IPS-18c (cell line): Measurements from ENCODE around the gene TMEM214.
A peak's percentile ranks its signal among the peaks of the same experiment; 100 is the strongest.

ENCODE experiments used
- H3K4me3 ChIP-seq: 2 replicates; pipeline ENCODE4 v1.7.0; 2013; ENCODE audit warnings: low read depth, mild to moderate bottlenecking, low read length, moderate library complexity; ENCODE audit not compliant: insufficient read depth
- H3K9me3 ChIP-seq: one replicate; pipeline ENCODE4 v1.6.1; 2013; ENCODE audit warnings: mild to moderate bottlenecking, low read length, moderate library complexity; ENCODE audit not compliant: control insufficient read depth, insufficient read depth

Gene TMEM214, protein sequence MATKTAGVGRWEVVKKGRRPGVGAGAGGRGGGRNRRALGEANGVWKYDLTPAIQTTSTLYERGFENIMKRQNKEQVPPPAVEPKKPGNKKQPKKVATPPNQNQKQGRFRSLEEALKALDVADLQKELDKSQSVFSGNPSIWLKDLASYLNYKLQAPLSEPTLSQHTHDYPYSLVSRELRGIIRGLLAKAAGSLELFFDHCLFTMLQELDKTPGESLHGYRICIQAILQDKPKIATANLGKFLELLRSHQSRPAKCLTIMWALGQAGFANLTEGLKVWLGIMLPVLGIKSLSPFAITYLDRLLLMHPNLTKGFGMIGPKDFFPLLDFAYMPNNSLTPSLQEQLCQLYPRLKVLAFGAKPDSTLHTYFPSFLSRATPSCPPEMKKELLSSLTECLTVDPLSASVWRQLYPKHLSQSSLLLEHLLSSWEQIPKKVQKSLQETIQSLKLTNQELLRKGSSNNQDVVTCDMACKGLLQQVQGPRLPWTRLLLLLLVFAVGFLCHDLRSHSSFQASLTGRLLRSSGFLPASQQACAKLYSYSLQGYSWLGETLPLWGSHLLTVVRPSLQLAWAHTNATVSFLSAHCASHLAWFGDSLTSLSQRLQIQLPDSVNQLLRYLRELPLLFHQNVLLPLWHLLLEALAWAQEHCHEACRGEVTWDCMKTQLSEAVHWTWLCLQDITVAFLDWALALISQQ

GRCh38 chr2:27032495-27033252 lies at the start of gene TMEM214:
TSS of gene TMEM214 (plus strand) at chr2:27032965. CDS start at chr2:27033016, 51 bp downstream.
- Histone ChIP-seq H3K4me3 (peak within 1 kb of the TSS; percentile 93), H3K9me3 (no peaks in the 10 kb centered on the region)

- Histone ChIP-seq H3K4me3 (no peak overlapping the region), H3K9me3 (no peaks in the 10 kb centered on the region)
These were observed 49.0 kb upstream of the TMEM214 start for GRCh38 chr2:26983746-26984145.

GRCh38 chr2:26985807-26986206 lies 47.0 kb upstream of the TMEM214 start:
- Histone ChIP-seq H3K4me3 (no peak overlapping the region), H3K9me3 (no peaks in the 10 kb centered on the region)

- H3K4me3 ChIP-seq, result no peak overlapping the region
- no peaks in the 10 kb centered on the region for H3K9me3 ChIP-seq
These were observed 46.2 kb upstream of the TMEM214 start for GRCh38 chr2:26986576-26986975.

DNA sequence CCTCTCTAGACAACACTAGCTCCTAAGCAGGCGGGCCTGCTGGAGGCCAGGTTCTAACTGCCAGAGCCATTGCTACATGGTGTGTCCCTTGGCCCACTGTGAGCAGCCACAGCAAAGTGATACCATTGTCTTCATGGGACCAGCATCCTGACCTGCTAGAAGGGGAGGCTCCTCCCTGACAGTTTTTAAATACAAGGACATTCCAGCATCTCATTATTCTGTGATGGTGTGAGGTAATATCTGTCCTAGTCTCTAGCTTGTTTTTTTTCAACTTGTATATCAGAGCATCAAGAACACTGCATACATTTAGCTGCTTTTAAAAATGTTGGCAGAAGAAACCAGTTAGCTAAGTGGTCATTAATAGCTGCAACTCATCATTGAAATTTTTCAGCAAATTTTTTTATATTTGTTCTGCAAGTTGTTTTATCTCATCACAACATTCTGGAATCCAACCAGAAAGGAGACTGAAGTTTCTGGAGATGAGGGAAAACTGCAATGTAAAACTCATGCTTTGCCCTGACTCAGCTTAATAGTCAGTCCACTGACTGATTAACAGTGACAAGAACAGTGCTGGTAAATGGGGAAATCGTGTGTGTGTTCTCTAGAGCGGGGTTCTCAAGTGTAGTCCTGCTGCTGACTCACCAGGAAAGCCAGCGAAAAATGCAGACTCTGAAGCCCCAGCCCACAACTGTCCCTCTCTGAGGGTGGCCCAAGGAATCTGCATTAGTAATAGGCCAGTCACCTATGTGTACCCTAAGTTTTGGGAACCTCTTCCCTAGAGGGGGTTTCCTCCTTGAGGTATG lies 44.5 kb upstream of the TMEM214 start:
- no peak overlapping the region for H3K4me3 ChIP-seq
- H3K9me3 ChIP-seq, result no peaks in the 10 kb centered on the region

- Histone ChIP-seq H3K9me3 (no peaks in the 10 kb centered on the region), H3K4me3 (no peak overlapping the region)
These were observed 43.6 kb upstream of the TMEM214 start for GRCh38 chr2:26989156-26989555.

- Histone ChIP-seq H3K9me3 (no peaks in the 10 kb centered on the region), H3K4me3 (no peak overlapping the region)
These were observed 41.0 kb upstream of the TMEM214 start for GRCh38 chr2:26991717-26992116.

GRCh38 chr2:26993768-26994167 lies 39.0 kb upstream of the TMEM214 start:
- Histone ChIP-seq H3K4me3 (no peak overlapping the region), H3K9me3 (no peaks in the 10 kb centered on the region)

DNA sequence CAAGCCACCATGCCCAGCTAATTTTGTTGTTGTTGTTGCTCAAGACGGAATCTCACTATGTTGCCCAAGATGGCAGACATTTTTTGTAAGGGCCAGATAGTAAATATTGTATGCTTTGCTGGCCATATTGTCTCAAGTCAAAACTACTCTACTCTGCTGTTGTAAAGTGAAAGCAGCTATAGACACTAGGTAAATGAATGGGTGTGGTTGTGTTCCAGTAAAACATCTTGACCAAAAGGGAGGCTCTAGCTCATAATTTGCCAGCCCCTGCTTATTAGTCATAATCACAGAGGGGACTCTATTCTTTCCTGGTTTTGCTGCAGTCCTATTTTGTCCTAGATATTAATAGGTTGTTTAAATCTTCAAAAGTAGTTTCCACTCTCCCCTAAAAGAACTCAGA lies 37.8 kb upstream of the TMEM214 start:
- no peaks in the 10 kb centered on the region for H3K9me3 ChIP-seq
- H3K4me3 ChIP-seq, result no peak overlapping the region

DNA sequence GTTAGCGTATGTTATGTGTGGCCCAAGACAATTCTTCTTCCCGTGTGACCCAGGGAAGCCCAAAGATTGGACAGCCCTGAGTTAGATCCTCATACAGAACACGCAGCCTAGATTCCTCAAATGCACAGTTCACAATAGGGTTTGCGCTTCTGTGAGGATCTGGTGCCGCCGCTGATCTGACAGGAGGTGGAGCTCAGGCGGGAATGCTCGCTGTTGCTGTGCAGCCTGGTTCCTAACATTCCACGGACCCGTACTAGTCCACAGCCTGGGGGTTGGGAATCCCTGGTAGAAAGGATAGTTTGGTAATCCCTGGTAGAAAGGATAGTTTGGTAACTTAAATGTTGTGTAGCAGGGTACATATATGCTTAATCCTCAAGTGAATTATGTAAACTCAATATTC lies 35.4 kb upstream of the TMEM214 start:
- no peak overlapping the region for H3K4me3 ChIP-seq
- H3K9me3 ChIP-seq, result no peaks in the 10 kb centered on the region

- no peak overlapping the region for H3K4me3 ChIP-seq
- H3K9me3 ChIP-seq, result no peaks in the 10 kb centered on the region
These were observed 34.4 kb upstream of the TMEM214 start for GRCh38 chr2:26998323-26998722.

- Histone ChIP-seq H3K4me3 (no peak overlapping the region), H3K9me3 (no peaks in the 10 kb centered on the region)
These were observed 32.5 kb upstream of the TMEM214 start for GRCh38 chr2:27000228-27000627.

GRCh38 chr2:27000995-27001394 lies 31.8 kb upstream of the TMEM214 start:
- H3K9me3 ChIP-seq, result no peaks in the 10 kb centered on the region
- H3K4me3 ChIP-seq, result no peak overlapping the region

GRCh38 chr2:27001950-27002349 lies 30.8 kb upstream of the TMEM214 start:
- no peak overlapping the region for H3K4me3 ChIP-seq
- no peaks in the 10 kb centered on the region for H3K9me3 ChIP-seq

DNA sequence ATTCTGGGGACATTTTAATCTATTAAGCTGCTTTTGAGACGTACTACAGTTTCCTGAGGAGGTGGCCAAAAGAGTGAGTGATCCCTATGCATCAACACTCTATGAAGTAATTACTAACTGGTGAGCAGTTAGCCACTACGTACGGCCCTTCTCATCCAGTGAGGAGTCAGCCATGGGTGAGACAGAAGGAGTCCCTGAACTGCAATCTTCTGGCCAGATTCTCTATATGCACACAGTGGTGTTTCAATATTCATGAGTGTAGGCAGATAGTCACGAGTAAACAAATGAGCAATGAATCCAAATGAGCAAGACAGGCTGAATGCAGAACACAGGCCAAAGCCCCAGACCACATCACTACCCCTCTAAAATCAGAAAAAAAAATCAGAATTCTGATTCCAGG lies 29.8 kb upstream of the TMEM214 start:
- Histone ChIP-seq H3K4me3 (no peak overlapping the region), H3K9me3 (no peaks in the 10 kb centered on the region)

DNA sequence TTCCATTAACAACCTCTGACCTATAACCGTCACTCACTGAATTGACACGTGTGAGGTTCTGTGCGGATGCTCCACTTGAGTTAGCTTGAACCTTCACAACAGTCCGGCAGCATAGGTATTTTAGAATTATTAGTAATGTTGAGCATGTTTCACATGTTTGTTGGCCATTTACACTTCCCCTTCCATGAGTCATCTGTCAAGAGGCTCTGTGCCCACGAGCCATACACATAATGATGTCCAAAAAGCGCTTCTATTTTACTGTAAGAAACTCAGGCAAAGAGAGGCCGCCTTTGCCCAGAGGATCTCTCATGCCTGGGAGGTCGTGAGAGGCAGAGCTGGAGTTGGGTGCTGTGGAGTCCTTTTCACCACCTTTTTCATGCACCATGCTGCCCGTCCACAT lies 28.9 kb upstream of the TMEM214 start:
- Histone ChIP-seq H3K4me3 (no peak overlapping the region), H3K9me3 (no peaks in the 10 kb centered on the region)
